Stimulated activated CD4-positive, alpha-beta T cell treated with anti-CD3 and anti-CD28 coated beads, Interleukin-1b, Interleukin-23, amount 100 ng/mL, for 24 hours (primary cell): ENCODE data around the gene SELL.
"Not testable (repeated sequence)": the region's sequence is repeated elsewhere in the genome, so short reads cannot be mapped to it uniquely, and the experiment has no call there.

Experiments
- DNase-seq, 4 experiments: peaks; one replicate each; pipeline ENCODE4 v3.0.0-alpha.2; 2020; ENCODE audit warnings: low read depth in 4 of 4, low spot score in 1 of 4

Gene SELL

DNA sequence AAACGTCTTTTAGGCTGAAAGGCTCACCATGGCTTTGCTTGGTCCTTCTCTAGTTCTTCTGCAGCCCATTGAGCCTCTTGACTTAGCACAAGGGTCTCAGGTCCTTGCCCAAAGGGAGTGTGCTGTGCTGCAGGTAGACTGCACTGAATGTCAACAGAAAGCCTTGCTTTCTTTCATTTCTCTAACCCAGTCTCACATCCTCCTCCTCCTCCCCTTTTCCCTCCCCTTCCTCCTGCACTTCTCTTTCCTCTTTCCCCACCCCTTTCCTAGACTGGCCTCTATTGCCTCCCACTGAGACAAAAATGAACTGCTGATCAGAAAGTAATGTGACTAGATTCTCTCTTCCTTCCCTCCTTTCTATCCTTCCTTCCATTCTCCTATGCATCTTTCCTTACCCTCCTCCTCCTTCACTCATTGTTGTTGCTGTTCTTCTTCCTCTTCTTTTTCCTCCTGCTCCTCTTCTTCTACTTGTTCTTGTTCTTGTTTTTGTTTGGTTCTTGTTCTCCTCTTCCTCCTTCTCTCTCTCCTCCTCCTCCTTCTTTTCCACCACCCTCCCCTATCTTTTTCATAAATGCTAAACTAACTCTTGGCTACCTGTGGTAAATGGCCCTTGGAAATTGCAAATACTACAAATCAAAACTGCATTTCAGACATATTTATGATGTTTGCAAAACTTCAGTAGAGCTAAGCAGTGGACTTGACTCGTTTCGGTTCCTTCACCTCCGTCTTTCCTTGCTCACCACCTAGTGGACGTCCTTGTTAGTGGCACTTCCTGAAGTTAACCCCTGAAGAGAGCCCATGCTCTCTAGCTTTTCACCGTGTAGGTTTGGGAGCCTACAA is at the start of gene SELL:
Gene SELL (minus strand): TSS at position 152 of the 840 bp plus-strand sequence. CDS start 122 bp downstream, at position 30.
- peak; percentile 40 to 63 (median 50) for DNase-seq

DNA sequence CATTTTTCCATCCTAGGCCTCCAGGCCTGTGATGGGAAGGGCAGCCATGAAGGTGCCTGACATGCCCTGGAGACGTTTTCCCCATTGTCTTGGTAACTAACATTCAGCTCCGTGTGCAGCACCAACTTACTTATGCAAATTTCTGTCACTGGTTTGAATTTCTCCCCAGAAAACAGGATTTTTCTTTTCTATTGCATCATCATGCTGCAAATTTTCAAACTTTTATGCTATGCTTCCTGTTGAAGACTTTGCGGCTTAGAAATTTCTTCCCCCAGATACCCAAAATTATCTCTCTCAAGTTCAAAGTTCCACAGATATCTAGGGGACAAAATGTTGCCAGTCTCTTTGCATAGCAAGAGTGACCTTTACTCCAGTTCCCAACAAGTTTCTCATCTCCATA is 47.6 kb upstream of the SELL start:
- DNase-seq: no peak

DNA sequence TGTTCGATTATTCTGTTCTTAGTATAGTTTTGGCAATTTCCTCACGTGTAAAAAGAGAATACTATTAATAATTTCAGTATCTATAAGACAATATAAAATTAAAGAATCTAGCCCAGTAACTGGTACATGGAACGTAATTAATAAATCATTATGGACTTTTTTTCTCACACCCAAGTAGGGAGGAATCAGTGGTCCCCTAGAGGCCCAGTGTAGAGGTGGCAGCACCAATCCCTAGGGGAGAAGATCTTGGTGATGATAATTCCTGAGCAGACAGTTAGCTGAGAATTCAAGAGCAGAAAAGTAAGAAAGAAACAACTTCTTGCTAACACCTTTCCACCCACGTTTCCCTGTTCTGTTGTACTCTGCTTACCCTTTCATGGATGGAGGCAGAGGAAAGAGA is 42.1 kb upstream of the SELL start:
- no peak for DNase-seq

DNA sequence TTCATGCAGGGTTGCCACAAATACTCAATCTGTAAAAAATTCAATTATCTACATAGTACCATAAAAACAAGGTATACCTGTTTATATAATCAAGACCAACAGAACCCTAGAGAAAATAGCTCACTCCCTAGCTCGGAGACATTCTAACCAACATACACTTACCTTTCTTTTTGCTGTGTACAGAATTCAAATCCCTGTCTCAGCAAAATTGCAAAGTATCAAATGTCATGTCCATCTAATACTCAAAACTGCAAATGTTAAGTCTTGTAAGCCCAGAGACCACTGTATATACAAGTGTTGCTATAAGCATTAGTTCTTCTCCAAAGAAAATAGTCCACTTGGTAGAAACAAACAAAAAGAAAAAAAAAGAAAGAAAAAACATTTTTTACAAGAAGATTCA is 38.6 kb upstream of the SELL start:
- no peak for DNase-seq

DNA sequence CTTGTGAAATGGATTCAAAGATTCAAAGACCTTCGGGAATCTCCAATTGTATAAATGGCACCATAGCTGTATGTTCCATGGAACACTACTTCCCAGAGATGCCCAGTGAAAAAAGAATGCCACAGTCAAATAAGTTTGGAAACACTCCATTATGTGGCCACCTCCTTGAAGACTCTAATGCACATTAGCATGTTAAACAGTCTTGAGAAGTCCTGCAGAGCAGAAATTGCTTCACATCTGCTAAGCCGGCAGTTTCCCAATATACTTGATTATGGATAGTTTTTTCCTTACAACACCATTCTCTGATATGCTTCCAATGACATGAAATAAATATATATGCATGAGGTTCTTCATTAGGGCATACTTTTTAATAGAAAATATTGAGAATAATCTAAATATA is 35.1 kb upstream of the SELL start:
- DNase-seq: no peak

DNA sequence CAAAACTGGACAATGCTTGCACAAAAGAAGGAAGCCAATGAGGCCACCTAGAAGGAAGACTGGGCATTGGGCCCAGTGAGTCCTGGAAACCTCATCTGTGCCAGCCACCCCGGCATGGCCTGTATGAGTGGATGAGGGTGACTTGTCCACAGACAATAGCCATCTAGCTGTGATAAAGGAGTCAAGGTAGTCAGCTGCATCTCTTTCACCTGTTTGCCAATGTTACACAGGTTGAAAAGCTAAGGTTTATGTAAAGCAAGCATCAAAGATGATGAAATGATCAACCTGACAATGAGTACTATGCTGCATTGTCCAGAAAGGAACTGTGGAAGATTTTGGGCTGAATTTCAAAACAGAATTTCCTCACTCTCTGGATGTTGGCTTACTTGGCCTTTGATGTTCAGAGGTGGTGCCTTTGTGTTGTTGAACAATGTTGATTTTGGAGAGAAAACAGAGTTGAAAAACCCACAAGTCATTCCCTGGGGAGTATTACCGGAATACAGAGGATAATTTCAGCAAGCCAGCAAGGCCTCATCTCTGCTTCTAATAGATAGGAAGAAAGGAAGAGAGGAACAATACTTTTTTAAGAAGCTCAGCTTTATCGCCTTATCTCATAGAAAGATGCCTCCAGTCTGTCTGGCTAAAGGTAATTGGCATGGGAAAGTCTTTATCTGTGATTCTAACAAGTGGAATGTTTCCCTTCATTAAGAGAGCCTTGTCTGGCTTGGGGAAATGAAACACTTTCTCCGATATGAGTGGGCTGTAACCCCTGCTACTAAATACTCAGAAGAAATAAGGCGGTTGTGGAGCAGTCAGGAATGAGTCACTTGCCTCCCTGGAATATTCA is 33.8 kb upstream of the SELL start:
- DNase-seq: no peak

DNA sequence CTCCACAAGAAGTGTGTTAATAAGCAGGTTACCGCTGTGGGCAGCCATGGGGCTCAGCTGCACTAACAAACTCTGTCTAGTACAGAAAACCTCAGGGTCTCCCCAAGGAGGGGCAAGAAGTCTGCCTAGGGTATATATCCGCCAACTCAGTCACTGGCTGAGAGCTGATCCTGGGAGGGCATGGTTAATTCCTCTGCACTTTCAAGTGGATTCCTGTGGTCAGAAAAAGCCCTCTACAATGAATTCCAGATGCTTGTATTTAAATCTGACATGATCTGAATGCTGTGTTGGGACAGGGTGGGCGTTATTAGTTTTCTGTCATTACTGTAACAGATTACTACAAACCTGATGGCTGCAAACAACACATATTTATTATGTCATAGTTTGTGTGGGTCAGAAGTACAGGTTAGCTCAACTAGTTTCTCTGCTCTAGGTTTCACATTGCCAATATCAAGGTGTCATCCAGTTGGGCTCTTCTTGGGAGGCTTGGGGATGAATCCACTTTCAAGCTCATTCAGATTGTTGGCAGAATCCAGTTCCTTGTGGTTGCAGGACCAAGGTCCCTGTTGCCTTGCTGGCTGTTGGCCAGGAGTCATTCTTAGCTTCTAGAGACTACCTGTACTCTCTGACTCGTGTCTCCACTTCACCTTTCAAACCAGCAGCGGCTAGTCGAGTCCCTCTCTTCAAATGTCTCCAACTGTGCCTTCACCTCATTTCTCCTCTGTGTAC is 30.4 kb upstream of the SELL start:
- DNase-seq: no peak

DNA sequence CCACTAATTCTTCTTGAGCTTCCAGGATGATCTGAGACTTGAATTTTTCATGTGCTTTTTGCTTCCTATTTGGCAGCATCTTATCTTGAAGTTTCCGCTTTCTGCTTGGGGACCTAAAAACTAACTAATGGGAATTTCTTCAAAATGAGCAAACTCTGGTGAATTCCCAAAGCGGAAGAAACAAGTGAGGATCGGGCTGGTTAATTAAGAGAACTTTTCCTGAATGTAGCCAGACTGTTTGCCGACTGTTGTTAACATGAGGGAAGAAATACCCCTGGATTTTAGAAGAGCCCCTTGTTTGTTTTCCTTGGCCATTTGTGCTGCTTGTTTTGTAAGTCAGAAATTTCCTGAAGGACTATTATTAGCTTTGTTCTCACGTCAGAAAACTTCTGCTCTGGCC is 28.6 kb upstream of the SELL start:
- no peak for DNase-seq

DNA sequence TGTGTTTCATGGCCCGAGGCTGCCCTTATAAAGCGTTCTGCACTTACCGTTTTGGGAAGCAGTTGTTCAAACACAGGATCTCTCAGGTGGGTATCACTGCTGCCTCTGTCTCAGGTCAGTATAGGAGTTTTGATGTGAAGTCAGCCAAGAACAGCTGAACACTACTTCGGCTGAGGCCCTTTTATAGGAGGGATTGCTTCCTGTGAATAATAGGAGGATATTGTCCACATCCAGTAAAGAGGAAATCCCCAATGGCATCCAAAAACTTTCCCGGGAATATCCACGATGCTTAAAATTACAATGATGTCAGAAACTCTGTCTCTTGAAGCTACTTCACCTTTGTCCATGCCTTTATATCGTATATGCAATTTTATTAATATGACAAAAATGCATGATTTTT is 22.5 kb upstream of the SELL start, which contains the start of gene SELE:
Gene SELE (minus strand): TSS at position 156 of the 400 bp plus-strand sequence. CDS start 467 bp downstream, outside the sequence.
- DNase-seq: no peak

DNA sequence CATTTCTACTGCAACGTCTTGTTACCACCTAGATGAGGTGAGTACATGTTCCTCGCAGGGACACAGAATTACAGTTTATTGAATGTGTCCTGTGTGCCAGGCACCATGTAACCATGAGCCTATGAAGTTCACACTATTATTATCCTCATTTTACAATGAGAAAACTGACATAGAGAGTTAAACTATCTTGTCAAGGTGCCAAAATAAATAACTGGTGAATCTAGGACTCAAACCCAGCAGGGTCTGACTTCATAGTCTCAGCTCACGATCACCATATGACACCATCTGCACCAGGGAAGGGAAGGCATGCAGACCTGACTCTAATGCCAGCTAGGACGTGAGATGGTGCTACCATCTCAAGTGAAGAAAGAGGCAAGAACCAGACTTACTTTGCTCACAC is 20.0 kb upstream of the SELL start:
- DNase-seq: no peak

DNA sequence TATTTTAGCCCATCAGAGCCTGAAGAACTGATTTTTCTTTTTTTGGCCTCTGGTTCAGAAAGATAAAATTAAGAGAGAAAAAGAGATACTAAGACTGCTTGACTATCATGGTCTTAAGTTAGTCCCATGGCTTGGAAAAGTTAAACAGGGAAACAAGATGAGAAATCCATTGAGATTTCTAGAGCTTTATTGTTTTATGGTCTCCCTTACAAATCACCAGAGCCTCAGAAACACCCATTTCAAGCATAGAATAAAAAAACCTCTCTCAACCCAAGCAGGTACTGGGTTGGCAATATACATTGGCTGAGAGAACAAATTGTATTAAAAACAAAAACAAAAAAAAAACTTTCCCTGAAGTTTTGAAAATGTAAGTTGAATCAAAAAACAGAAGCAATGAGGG is 18.6 kb upstream of the SELL start:
- DNase-seq: no peak

DNA sequence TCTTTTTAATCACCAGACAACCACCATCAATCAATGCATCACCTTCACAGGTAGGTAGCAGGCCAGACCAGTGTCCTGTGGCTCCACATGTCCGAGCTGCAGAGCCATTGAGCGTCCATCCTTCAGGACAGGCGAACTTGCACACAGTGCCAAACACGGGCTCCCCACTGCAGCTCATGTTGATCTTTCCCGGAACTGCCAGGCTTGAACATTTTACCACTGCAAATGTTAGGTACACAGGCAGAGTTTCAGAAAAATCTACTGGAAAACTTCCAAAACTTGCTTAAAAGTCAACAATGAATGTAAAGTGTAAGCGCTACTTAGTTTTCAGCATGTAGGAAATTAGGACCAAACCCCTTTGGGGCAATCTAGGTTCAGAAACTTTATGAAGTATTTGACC is 15.9 kb upstream of the SELL start:
- no peak for DNase-seq

DNA sequence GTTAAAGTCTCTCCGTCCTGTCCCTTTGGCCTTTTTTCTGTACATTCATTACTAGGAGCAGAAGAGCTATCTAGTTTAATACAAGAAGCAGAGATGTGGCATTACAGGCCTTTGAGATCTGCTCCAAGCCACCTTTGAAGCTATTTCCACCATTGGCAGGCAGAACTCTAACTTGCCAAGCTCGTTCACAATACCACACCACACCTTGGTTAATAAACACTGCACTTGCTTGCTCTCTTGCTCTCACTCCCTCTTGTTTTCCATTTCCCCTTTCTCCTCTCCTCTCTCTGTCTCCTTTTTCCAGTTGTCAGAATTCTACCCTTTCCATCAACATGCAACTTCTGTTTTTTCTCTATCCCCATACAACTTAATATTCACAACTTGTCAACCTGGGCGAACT is 15.4 kb upstream of the SELL start:
- DNase-seq: no peak

DNA sequence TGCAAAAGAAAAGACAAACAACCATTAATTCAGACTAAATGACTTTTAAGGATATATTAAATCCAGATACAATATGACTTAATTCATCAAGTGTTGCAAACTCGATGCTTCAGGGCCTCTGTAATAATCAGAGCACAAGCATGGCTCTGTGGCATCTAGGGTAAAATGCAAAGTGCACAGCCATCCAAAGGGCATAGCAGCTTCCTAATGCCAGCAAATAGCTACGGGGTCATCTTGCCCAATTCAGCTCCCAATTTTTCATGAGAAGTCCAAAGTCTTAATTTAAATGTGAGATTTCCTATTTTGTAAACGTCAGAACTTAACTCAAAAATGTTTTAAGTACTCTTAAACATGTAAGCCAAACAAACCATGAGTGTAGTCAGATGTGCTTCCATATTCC is 14.5 kb upstream of the SELL start:
- no peak for DNase-seq

DNA sequence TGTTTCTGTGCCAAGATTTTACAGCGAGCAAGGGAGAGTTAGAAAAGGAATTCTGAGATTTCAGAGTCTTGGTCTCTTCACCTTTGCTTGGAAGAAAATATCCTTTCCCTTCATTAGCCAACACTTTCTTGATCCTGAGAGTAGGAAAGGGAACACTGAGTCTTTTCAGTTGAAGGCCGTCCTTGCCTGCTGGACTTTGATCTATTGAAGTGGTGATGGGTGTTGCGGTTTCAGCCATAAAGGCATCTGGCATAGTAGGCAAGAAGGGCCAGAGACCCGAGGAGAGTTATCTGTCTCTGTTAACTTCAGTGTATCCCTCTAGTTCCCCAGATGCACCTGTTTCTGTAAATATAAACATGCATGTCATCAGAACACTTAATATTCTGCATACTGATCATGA is 12.7 kb upstream of the SELL start:
- no peak for DNase-seq

DNA sequence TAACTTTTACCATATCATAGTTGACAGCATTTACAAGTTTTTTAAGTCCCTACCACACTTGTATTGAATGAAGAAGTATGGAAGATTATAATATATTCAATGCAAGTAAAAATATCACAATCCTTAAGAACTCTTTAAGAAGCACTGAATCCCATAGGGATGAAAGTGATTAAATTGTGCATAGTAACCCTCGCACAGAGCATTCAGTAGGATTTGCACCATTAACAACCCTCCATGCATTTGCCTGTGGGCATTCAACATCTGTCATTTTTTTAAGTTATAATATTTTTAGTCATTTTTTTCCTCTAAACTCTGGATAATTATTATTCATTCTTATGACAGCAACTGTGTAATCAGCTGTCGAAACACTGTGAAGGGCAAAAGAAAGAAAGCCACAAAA is 12.3 kb upstream of the SELL start:
- no peak for DNase-seq

DNA sequence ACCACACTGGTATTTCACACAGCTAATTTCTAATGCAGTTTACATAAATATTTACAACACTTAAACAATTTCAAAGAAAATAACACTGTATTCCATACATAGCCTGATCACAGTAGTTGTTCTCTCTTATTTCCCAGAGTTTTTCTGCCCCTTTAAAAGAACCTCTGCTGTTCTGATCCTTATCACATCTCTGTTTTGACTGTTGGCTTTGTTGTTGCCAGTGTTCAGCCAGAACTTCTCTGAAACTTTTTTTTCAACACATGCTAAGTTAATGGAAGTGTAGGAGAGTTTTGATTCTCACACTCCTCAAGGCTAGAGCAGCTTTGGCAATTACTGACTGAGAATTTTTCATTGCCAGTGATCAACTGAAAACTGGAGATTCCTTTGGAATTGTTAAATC is 11.4 kb upstream of the SELL start:
- no peak for DNase-seq

DNA sequence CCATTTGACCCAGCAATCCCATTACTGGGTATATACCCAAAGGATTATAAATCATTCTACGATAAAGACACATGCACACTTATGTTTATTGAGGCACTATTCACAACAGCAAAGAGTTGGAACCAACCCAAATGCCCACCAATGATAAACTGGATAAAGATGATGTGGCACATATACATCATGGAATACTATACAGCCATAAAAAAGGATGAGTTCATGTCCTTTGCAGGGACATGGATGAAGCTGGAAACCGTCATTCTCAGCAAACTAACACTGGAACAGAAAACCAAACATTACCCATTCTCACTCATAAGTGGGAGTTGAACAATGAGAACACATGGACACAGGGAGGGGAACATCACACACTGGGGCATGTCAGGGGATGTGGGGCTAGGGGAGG is 3.7 kb upstream of the SELL start:
- DNase-seq: not testable (repeated sequence)

DNA sequence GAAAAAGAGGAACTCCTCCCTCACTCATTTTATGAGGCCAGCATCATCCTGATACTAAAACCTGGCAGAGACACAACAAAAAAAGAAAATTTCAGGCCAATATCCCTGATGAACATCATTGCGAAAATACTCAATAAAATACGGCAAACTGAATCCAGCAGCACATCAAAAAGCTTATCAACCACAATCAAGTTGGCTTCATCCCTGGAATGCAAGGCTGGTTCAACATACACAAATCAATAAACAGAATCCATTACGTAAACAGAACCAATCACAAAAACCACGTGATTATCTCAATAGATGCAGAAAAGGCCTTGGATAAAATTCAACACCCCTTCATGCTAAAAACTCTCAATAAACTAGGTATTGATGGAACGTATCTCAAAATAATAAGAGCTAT is 1.7 kb upstream of the SELL start:
- not testable (repeated sequence) for DNase-seq

DNA sequence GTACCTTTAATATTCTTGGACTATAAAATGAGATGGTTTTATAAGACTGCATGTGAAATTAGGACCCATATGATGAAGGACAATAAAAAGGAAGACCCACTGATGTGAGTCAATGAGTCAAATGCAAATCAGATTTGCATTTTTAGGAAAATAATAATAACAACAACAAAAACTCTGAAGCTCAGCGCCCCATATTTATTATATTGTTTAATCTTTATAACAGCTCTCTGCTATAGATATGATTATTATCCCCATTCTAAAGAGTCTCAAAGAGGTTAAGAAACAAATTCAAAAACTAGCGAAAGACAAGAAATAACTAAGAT is 850 bp upstream of the SELL start:
- no peak for DNase-seq

DNA sequence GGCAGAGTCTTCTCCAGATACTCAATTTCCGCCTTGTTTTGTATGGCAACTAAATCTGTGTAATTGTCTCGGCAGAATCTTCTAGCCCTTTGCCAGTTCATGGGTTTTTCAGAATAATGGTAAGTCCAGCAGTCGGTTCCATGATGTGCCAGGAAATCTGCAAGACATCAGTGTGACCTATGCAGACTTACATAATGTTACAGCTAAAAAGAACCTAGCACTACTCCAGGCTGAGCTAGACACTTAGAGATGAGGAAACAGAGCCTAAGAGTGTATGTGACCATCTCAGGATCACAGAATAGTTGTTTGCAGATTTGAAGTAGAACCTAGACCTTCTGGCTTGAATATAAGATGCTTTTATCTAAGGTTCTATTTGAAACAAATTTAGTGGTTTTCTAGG is 2.8 kb downstream of the SELL start:
- DNase-seq: no peak
